GM12878 (cell line): ENCODE results near the gene ISL2.

ENCODE experiments used
- JUNB ChIP-seq: IDR thresholded peaks from 2 replicates; pipeline ENCODE4 v1.6.1; 2016; ENCODE audit warnings: antibody characterized with exemption, mild to moderate bottlenecking
- REST ChIP-seq: IDR thresholded peaks from 2 replicates; pipeline ENCODE4 v1.6.1; 2012; ENCODE audit warnings: mild to moderate bottlenecking, low read depth, low read length
- TF ChIP-seq, protein P1 (sequence below), 3 experiments: IDR thresholded peaks in 2 of 3; conservative IDR thresholded peaks in 1 of 3; 2 replicates each; pipeline ENCODE4 v1.5.1; 2011; ENCODE audit warnings: low read depth in 3 of 3, low read length in 3 of 3, mild to moderate bottlenecking in 3 of 3, control low read depth in 2 of 3, moderate library complexity in 2 of 3, inconsistent platforms in 1 of 3, mixed read lengths in 1 of 3; ENCODE audit not compliant: control insufficient read depth in 2 of 3, insufficient read depth in 1 of 3; ENCODE audit errors: extremely low read depth in 1 of 3

GRCh38 chr15:76353903-76354302, 17.3 kb downstream of the ISL2 start:
- TF ChIP-seq, protein P1, sequence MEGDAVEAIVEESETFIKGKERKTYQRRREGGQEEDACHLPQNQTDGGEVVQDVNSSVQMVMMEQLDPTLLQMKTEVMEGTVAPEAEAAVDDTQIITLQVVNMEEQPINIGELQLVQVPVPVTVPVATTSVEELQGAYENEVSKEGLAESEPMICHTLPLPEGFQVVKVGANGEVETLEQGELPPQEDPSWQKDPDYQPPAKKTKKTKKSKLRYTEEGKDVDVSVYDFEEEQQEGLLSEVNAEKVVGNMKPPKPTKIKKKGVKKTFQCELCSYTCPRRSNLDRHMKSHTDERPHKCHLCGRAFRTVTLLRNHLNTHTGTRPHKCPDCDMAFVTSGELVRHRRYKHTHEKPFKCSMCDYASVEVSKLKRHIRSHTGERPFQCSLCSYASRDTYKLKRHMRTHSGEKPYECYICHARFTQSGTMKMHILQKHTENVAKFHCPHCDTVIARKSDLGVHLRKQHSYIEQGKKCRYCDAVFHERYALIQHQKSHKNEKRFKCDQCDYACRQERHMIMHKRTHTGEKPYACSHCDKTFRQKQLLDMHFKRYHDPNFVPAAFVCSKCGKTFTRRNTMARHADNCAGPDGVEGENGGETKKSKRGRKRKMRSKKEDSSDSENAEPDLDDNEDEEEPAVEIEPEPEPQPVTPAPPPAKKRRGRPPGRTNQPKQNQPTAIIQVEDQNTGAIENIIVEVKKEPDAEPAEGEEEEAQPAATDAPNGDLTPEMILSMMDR (IDR thresholded peaks at IDR 0.05 in 2 of 3, conservative IDR thresholded peaks at IDR 0.05 in 1 of 3; ENCODE audit: control insufficient read depth in 2 of 3, extremely low read depth in 1 of 3, insufficient read depth in 1 of 3, low read depth in 3 of 3, low read length in 3 of 3), result no peak
- no peak for TF ChIP-seq JUNB
- no peak for TF ChIP-seq REST
